COR-L47 (cell line): ENCODE data around the gene FBLN2.

Source experiments
- DNase-seq: peaks from one replicate; lab custom pipeline; 2025; lab: John Stamatoyannopoulos, UW

Gene FBLN2

DNA sequence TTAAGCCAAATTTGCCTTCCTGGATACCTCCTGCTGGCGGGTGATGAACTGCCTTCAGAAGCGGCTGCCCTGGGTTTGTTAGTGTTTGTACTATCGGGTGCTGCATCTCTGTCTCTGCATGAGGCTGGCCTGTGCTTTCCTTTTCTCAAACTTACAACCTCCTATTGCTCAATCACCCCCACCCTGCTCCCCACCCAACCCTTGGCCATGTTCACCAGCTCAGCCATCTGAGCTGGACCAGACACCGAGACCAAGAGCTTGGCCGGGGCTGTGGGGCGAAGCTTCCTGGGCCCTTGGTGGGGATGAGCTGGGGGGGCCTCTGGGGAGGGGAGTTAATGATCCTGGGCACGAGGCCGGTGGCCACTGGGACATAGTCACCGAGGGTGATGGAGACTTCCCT, 16.8 kb upstream of the FBLN2 start:
- DNase-seq, result no peak

DNA sequence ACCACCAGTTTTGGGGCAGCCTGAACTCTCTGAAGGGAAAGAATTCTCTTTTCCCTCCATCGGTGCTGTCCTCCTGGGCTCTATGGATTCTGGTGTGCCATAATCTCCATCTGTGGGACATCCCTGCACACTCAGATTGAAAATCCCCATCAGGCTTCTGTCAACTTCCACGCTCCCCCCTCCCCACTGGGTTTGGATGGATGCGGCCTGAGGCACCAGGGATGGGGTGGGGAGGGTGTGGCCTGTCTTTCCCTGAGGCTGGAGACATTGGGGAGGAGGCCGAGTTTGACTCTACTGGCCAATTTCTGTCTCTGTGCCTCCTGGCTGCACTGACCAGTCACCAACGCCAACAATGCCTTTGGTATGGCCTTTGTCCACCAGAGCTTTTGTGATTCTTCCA, 16.3 kb upstream of the FBLN2 start:
- DNase-seq, result no peak

DNA sequence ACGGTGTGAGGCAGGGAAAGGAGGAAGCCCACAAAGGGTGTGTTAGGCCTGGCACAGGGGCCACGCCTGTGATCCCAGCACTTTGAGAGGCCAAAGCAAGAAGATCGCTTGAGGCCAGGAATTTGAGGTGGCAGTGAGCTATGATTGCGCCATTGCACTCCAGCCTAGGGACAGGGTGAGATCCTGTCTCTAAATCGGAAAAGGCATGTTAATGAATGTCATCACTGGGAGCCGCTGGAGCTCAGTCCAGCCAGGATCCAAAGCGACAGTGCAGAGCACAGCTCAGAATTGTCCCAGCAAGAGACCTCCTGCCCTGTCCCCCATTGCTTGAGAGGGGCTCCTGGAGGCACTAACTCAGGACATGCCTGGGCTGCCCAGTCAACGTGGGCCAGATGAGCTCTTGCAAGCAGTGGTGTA, 15.0 kb upstream of the FBLN2 start:
- no peak for DNase-seq

DNA sequence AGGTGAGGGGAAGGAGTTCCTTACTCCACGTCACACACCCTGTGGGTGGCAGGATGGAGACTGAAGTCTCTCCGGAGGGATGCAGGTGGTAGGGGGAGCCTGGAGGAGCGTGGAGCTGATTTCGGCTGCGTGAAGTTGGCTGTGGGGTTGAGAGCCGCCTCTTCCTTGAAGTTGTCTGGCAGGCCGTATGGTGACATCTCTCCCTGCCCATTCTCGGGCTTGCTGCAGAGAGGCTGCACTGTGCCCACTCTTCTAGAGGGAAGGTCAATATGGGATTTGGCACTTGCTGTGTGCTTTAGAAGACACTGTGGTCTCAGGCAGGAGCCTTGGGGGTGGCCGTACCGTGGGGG, 13.4 kb upstream of the FBLN2 start:
- no peak for DNase-seq

DNA sequence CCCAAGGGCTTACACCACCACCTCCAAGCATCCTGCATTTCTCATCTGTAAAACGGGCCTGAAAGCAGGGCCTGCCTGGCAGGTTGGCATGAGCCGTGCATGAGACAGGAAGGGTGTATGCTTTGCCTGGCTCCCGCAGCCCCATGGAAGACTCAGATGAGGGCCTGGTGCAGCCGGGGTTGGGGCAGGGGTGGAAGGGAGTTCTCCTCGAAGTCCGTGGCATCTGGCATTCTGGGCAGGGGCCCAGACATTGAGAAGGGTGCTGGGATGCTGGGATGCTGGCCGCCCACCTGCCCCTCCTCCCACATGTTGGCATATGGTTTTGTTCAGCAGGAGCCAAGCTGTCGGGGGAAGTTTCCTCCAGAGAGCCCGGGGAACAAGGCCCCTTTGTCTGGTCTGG, 13.0 kb upstream of the FBLN2 start:
- no peak for DNase-seq

DNA sequence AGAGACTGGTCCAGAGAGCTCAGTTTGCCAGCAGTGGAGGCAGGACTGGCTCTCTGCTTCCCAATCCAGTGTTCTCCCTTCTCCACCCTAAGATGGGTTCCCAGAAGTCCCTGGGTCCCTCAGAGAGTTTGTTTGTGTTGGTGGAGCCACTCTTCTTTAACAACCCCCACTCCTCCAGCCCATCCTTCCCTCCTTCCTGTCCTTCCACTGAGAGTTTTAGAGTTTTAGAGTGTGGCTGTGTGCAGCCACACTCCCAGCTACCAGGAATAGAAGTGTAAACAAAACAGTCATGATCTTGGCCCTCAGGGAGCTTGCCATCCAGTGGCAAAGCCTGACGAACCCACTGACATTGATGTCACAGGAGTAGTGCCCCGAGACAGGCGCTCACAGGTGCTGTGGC, 12.5 kb upstream of the FBLN2 start:
- no peak for DNase-seq

DNA sequence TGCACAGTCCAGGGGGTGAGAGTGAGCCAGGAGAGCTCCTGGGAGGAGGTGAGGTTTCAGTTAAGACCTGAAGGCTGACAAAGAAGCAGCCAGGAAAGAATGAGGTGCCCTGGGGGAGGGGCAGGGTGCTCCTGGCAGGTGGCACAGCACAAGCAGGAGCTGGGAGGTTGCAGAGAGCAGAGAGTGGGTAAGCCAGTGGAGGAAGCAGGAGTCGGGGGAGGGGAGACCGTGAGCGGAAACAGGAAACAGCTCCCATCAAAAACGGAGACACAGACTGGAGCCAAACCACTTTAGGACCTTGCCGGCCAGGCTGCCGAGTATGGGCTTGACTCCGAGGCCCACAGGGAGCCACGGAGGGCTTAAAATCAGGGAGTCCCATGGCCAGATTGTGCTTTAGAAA, 12.1 kb upstream of the FBLN2 start:
- DNase-seq, result no peak

DNA sequence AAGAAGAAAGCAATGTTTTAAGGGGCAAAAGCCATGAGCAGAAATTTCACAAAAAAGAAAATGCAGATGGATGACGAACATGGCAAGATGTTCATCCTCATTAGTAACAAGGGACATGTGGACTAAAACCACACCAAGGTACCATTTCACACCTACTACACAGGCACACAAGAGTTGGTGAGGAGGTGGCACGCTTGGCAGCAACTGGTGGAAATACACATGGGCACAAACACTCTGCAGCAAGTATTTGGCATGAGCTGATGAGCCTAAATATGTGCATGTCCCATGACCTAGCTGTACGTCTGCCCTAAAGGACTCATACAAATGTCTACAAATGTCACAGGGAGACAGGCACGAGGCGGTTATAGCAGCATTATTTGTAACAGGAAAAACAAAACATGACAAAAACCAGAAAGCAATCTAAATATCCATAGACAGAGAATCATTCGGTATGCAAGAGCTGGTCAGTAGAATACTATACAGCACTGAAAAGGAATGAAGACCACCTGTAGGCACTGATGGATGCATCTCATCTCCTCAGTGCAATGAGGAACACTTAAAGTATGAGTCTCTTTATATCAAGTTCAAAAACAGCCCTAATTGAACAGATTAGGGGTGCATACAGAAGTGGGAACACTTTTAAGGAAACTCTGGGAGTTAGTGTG, 11.5 kb upstream of the FBLN2 start:
- DNase-seq, result no peak

DNA sequence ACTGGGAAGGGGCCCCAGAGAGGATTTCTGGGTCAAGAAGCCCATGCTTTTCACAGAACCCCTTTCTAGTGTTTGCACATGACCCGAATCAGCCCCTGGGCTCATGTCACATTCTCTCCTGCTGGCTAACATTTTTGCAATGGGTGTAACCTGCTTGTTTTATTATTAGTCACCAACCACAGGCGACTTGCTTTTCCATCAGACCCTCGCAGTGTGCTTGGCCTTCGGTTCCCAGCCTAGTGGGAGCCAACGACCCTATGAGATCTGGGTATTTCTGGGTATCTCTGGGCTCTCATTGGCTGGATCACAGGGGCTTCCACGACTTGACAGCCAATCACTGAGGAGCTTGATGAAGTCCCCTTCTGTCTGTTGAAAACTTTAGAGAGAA, 11.0 kb upstream of the FBLN2 start:
- DNase-seq, result no peak

DNA sequence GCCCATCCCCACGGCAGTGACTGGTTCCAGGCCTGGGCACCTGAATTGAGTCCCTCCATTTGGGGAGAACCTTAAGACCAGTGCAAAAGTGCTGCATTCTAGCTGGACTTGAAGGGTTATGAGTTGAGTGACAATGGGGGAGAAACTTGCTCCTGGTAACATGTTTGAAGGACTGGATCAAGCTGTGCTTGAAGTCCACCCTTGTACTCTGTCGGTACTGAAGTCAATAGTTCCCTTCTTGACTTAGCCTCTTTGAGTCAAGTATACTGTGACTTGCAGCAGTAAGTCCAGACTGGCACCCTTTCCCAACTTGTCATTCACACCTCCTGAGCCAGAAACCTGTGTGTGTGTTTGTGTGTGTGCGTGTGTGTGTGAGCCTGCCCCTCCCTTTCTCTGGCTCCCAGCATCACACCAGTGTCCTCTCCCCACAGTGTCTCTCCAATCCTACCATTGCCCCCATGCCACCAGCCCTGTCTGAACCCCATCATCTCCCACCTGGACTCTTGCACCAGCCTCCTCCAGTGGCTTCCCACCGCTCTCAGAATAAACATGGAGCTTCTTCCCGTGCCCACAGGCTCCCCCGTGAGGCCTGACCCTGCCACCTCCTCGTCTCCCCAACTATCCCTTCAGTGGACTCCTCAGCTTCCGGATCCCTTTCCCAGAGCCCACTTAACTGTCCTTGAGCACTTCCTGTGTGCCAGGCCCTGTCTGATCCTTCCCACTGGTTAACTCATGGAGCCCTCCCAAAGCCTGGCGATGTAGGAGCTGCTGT, 10.2 kb upstream of the FBLN2 start:
- DNase-seq, result no peak

DNA sequence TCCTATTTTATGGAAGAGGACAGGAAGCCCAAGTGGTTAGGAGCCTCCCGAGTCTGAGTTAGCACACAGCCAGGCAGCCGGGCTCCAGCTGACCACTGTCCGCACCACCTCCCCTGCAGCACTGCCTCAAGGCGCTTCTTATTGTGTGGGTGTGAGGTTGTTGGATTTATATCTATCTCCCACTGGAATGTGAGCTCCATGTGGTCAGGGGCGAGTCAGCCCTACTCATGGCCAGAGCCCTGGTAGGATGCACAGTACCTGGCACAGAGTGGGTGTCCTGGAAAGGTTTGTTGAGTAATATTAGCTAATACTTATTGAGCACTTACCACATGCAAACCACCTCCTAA, 9.7 kb upstream of the FBLN2 start:
- DNase-seq, result no peak

DNA sequence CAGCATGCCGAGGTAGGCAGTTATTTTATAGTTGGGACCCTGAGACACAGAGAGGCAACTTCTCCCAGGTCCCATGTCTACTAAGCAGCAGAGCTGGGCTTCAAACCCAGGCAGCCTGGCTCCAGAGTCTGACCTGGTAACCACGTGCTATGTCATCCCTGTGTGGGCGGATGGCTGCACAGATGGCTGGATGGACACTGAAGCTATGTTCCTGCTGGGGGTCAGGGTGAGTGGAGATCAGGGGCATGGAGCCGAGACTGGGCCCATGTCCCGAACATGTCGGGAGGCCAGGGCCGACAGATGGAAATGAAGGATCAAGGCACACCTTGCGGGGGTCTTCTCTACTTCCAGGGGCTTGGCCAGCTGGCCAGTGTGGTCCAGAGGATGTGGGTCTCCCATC, 9.3 kb upstream of the FBLN2 start:
- no peak for DNase-seq

DNA sequence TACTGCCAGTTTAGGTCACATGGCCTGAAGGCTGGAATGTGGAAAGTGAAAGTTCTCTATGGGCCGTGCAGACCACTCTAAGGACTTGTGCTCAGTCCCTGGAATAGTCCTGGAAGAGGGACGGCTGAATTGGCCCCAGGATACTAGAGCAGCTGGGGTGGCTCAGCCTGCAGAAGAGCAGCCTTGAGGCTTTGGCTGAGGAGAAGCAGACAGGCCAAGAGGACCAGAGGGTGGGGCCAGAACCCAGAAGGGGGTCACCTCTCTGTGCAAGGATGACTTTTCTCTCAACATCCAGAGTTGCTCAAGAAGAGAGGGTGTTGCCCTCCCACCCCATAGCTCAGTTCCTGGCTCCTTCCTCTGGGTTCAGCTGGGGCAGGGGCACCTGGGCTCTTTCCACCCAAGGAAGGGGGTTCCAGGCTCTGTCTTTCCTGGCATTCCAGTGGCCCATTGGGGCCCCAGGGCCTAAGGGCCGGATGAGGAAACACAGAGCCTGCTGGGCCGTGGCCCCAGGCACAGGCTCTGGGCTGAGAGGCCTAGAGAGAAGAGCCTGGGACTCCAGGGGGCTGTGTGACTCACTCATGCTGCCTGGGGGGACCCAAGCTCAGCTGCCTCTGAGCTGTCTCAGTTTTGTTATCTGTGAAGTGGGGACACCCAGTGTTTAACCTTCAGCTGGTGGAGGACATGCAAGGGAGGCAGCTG, 8.5 kb upstream of the FBLN2 start:
- no peak for DNase-seq

DNA sequence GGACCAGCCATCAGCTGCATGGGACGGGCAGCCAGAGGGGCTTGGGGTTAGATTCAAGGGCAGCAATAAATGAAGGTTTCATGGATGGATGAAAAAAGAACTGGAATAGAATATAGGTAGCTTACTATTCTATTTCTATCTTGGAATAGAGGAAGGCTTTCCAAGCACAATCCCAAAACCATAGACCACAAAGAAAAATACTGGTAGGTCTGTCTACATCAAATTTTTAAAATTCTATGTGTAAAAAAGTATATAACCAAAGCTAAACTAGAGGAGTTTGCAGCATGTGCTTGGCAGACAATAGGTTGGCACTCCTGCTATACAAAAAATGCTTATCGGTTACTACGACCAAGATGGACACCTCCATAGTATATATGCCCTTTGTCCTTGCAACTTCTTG, 7.2 kb upstream of the FBLN2 start:
- DNase-seq, result no peak

DNA sequence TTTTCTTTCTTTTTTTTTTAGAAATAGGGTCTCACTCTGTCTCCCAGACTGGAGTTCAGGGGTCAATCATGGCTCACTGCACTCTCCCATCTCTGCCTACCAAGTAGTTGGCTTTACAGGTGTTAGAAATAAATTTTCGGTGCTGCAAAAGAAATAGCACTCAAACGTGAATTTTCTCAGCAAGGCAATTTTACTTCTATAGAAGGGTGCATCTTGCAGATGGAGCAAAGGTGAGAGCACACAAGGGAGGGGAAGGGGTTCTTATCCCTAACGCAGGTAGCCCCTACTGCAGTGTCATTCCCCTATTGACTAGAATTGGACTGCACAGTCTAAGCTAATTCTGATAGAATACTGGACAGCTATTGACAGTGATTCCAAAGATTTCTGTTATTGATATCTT, 6.8 kb upstream of the FBLN2 start:
- DNase-seq, result no peak

DNA sequence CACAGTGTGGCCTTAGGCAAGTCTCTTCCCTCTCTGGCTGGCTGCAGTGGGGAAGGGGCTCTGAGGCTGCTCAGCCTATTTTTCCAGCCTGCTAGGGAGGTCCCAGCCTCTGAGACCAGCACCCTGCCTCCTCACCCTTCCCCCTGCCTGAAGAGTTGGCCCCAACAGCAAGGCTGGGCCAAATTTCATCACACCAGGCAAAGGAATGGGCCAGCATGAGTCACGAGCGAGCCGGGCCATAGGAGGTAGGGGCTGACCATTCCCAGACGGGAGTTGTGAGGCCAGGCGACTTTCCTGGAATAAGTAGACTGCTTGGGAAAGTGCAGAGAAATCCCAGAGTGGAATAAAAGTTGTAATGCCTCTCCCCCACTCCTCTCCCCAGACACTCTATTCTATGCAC, 5.7 kb upstream of the FBLN2 start:
- DNase-seq, result no peak

DNA sequence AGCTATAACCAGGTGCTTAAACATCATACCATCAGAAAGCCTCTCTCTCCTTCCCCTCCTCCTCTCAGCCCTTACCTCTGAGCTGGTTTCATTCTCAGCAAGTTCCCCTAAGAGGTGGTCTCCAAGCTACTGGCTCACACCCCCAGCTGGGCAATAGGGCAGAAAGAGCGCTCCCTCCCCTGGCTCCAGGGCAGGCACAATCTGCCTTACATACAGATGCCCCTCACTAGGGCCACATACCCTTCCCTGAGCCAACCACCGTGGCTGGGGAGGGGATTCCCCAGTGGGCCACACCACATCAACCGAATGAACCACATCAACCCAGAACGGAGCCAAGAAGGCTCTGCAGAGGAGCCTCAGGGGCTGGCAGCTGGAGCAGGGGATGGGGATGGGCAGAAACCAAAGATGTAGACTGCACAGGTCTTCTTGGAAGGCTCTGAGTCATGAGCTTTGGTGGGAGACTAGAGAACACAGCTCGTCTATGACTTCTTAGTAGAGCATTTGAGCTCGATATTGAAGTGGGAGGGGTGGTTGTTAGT, 4.6 kb upstream of the FBLN2 start:
- no peak for DNase-seq

DNA sequence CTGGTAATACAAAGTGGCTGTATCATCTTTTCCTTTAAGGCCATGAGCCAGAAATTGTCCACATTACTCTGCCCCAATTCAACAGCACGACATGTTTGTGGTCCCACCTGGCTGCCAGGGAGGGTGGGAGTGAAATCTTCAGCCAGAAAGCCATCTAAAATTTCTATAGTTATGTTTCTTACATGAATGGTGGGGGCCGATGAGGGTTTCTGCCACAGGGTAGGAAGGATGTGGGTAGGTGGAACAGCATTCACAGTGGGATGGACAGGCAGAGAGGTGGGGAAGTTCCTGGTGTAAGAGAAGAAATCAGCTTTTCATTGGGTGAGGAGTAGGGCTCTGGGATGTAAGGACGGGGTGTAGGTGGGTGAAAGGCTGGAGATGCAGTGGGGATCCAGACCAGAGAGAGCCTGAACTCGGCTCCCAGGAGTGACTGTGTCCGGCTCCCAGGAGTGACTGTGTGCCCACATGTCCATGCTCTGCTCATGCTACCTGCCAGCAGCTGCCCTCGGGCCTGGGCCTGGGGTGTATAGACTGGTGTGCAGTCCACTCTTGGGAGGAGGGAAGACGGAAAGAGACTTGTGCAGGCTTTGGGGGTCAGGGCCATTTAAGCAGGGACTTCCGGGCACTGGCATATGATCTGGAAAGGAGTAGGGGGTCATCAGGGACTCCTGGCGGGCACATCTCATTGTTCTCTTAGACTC, 3.8 kb upstream of the FBLN2 start:
- no peak for DNase-seq

DNA sequence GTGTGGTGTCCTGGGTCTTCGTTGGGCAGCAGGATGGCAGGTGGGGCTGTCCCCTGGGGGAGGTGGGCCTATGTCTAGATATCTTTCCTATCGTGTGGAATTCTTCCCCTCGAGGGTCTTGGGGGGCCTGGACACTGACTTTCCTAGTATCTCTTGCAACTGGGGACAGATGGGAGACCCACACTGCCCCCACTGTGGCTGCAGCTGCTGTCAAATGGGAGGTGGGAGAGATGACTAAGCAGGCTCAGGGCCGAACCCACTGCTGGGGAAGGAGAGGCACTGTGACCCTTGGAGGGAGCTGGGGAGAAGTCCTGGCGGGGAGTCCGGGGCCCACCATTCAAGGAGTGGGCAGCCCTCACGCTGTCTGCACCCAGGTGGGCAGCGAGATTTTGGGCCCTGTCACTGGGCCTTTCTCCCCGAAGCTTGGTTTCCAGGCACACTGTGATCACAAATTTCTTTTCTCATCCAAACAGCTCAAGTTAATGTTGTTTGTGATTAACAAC, 2.9 kb upstream of the FBLN2 start:
- DNase-seq, result no peak

DNA sequence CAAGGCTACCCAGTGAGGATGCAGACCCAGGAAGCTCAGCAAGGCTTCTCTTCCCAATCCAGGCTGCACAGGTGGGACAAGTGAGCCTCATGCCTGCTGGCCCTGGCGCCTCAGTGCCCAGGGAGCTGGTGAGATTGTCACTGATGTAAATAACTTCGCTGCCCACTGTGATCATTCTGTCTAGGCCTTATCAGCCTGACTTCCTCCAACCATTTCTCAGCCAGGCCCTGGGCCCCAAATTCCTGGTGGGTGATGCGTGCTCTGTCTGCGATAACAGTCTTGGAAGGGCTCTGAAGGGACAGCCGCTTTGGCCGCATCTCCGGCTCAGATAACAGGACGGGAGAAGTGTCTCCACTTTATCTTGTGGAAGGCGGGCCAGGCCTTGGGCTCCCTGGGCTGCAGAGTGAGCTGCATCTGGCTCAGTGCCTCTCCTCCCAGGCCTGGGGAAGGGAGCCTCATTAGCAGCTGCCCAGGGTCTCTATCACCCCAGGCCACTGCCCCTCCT, 2.2 kb upstream of the FBLN2 start:
- no peak for DNase-seq

DNA sequence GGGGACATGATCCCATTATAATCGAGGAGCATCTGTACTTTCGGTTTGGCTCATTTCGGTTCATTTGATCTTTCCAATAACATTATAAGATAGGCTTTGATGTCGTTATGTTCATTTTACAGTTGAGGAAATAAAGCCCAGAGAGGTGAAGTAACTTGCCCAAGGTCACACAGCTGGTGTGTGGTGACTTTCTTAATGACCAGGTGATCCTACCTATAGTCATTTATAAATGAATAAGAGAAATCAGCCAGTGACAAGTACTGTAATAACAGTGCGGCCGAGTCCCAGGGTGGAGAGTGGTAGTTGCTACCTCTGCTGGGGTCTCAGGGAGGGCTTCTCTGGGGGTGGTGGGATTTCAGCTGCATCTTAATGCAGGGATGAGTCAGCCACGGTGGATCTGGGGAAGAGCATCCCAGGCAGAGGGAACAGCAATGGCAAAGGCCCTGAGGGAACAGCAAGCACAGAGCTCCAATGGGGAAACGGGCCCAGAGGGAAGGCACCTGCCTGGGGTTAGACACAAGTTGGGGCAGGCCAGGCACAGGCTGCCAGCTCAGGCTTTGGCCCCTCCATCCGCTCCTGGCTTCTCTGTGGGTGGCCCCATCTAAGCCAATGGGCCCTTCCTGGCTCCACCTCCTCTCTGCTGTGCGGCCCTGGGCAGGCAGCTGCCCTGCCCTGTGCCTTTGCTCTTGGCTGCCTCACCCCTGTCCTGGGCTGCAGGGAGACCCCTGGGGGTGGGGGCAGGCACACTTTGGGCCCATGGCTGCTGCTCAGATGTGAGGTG, 1.1 kb upstream of the FBLN2 start:
- DNase-seq, result no peak
